Raji (cell line): ENCODE measurements around the gene TREM1.

ENCODE experiments used
- POLR2A ChIP-seq: IDR thresholded peaks from 2 replicates; pipeline ENCODE4 v1.6.1; 2011; ENCODE audit warnings: low read depth, low read length, control low read depth; ENCODE audit not compliant: insufficient read depth

TREM1 gene

GRCh38 chr6:41286544-41287346 lies at the start of gene TREM1:
TSS of gene TREM1 (minus strand) at chr6:41286682. CDS start at chr6:41286655, 27 bp downstream.
- TF ChIP-seq POLR2A = no peak

GRCh38 chr6:41335943-41336342 lies 49.5 kb upstream of the TREM1 start:
- TF ChIP-seq POLR2A = no peak

GRCh38 chr6:41335296-41335695 lies 48.8 kb upstream of the TREM1 start, which contains the start of gene NCR2:
TSS of gene NCR2 (plus strand) at chr6:41335608. CDS start at chr6:41335877, 269 bp downstream.
- TF ChIP-seq POLR2A = no peak

- no peak for TF ChIP-seq POLR2A
Observed at GRCh38 chr6:41334482-41335040, 48.1 kb upstream of the TREM1 start.

- no peak for TF ChIP-seq POLR2A
Observed at GRCh38 chr6:41332842-41333736, 46.6 kb upstream of the TREM1 start.

GRCh38 chr6:41332241-41332640 lies 45.8 kb upstream of the TREM1 start:
- TF ChIP-seq POLR2A = no peak

- TF ChIP-seq POLR2A = no peak
Observed at GRCh38 chr6:41331401-41332150, 45.1 kb upstream of the TREM1 start.

- TF ChIP-seq POLR2A = no peak
Observed at GRCh38 chr6:41327177-41327576, 40.7 kb upstream of the TREM1 start.

- TF ChIP-seq POLR2A = no peak
Observed at GRCh38 chr6:41326092-41326491, 39.6 kb upstream of the TREM1 start.

- no peak for TF ChIP-seq POLR2A
Observed at GRCh38 chr6:41325446-41326066, 39.1 kb upstream of the TREM1 start.

GRCh38 chr6:41321183-41321582 lies 34.7 kb upstream of the TREM1 start:
- no peak for TF ChIP-seq POLR2A

- peak; percentile 52 for TF ChIP-seq POLR2A
Observed at GRCh38 chr6:41318654-41319565, 32.4 kb upstream of the TREM1 start.

GRCh38 chr6:41318261-41318653 lies 31.8 kb upstream of the TREM1 start:
- TF ChIP-seq POLR2A = no peak
